GM12892 (cell line): ENCODE measurements around the gene RND3.

ENCODE experiments used
- POLR2A ChIP-seq: IDR thresholded peaks from 2 replicates; pipeline ENCODE4 v1.6.1; 2011; ENCODE audit warnings: low read depth, low read length, control low read depth
- POLR2AphosphoS5 ChIP-seq: IDR thresholded peaks from 2 replicates; pipeline ENCODE4 v1.6.1; 2011; ENCODE audit warnings: low read depth, low read length, control low read depth

GRCh38 chr2:150442484-150442883, 45.0 kb downstream of the RND3 start:
- TF ChIP-seq POLR2A (no peak), POLR2AphosphoS5 (no peak)
